ENCODE measurements around the gene PRDM10. TPM values are rescaled to one million over a fixed set of nuclear protein-coding genes. Genes with fewer than 3 reads are reported as not detected.
A peak's percentile ranks its signal among the peaks of the same experiment; 100 is the strongest.

PRDM10 gene
- total RNA-seq, 2 donors from 2014 or later: 3.8 to 6.1 TPM

DNA sequence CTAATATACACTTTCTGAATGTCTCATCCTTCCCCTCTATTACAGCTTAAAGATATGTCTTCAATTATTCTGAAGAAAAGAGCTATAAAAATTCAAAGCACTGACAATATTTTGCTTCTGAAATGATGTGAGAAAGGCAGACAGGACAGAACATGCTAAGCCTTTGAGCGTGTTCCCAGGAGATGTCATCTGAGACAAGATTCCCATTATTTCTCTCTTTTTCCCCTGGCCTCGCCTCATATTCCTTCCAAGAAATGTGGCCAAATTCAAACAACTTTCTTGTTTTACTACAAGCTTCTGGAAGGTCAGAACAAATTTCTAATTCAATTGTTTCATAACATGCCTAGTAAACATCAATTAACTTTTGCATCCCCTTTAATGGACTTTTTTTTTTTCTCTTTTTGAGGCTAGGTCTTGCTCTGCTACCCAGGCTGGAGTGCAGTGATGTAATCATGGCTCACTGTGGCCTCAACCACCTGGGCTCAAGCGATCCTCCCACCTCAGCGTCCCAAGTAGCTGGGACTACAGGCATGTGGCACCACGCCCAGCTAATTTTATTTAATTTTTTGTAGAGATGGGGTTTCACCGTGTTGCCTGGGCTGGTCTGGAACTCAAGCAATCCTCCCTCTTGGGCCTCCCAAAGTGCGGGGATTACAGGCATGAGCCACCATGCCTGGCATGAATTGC is 70.1 kb downstream of the PRDM10 start:
- ATAC-seq (no peak), DNase-seq (no peak)
- intact Hi-C loops (cut with DNase I): no loop called here

DNA sequence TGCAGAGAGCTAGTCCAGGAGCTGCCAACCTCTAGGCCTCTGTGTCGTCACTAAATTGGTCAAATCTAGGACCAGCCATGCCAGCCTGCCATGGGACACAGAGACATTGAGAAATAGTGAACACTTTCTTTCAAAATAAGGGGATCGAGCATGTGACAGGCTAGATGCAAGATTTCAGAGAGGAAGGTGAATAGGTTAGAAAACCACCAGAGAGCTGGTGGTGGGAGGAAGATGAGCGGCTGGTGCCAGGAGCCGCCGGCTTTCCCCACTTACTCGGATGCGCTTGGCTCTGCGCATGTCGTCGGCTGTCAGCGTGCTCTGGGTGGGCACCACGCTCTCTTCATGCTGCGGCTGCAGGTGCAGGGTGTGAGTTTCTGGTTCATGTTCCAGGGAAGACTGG is 71.9 kb downstream of the PRDM10 start:
- peak in 1 of 2 donors; percentile 65 for ATAC-seq

DNA sequence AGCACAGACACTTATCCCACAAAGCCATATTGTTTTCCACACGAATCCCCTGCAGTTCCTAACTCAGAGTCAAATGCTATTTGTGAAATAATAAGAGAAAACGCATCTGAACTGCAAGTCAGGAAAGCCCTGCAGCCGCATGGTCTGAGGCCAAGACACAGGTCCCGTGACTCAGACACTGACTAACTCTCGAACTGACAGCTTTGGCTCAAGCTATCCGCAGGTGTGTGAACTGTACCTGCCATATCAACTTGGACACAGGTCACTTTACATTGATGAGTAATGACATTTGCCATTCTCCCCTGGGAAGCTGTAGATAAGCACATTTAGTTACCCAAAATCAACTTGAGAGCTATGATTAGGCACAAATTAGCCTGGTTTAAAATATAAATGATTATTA is 72.3 kb downstream of the PRDM10 start:
- ATAC-seq: no peak
- no peak for DNase-seq
- intact Hi-C loops (cut with DNase I): no loop called here

More for the DNA sequence above, 71.9 kb downstream of the PRDM10 start:
- DNase-seq: no peak
- intact Hi-C loops (cut with DNase I): no loop called here

DNA sequence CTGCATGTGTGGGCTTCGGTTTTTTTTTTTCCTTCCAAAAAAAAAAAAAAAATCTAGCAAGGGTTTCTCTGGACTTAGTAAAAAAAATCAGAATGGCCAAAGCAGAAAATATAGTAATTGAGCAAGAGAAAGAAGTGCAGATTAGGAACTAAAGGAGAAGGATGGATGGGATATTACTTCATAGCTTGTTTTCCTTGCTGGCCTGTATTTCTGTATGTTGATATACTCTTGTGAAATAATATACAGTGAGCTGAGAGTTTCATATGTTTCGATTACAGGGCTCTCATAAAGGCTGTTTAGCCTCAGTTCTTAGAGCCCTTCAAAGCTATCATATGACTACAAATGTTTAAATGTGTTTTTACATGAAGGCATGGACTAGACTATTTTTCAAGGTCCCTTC is 72.9 kb downstream of the PRDM10 start:
- DNase-seq (no peak), ATAC-seq (no peak)
- intact Hi-C loops (cut with DNase I): no loop called here

DNA sequence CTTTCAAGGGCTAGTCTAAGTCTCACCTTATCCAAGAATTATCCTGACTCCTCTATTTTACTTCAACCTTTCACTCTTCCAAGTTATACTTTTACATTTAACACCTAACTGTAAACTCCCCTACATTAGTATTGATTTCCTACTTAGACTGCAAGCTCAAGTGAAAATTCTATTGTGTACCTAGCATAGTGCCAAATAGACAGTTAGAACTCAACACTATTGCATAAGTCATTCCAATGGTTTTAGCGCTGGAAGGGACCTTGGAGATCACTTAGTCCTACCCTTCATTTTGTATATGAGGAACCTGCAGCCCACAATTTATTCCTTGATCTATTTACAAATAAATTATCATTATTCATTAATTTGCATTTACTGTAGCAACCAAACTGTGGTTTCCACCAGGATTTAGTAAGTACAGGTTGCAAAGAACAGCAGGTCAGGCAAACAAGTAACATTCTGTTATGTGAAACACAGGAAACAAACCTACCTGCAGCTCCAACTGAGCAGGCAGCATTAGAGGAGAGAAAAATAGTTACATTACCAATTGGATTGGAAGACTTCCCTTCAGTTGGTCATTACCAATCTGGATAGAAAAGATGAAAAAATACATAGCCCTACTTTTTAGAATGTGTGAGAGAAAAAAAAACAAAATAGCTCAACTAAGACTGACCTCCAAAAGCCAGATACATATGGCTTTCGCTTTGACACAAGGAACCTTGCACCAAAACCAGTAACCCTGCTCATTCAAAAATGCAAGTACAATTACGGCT is 73.5 kb downstream of the PRDM10 start:
- no peak for ATAC-seq
- no peak for DNase-seq
- intact Hi-C loops (cut with DNase I): no loop called here

DNA sequence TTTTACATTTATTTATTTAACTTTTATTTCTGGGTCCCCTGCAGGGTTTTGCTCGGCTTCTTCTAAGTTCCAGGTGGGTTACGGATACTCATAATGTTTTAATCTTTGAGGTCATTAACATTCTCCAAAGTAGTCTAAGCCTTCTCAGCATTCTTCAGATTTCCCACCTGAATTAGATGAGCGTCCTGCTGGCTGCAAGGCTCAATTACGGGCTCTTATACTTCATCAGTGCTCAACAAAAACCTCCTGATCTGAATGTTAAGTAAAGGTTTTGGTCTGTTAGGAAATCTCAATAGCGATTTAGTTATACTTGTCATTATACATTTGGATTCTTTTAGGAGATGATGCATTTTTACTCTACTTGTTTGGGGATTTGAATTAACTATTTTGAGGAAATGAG is 80.0 kb downstream of the PRDM10 start:
- intact Hi-C loops (cut with DNase I): loop anchor here (1.0 to 5.0 kb wide), 2 partner anchors 209 to 210 kb away; no protein-coding TSS in a partner anchor
- ATAC-seq: no peak
- no peak for DNase-seq

DNA sequence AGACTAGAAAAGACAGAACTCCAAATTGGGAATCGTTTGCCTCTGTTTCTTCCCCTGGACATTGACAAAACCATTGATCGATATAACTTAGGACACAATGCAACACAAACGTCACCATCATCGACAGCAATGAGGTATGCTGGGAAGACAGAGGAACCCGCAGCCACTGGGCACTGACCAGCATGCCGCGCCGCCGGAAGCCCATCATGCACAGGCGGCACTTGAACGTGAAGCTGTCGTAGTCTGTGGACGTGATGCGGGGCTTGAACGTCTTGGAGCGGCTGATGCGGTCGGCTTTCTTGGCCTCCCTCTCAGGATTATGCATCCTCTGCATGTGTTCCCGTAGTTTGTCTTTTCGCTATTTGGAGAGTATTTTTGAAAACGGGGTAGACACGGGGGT is 84.3 kb downstream of the PRDM10 start:
- DNase-seq: no peak
- ATAC-seq: no peak
- intact Hi-C loops (cut with DNase I): no loop called here

DNA sequence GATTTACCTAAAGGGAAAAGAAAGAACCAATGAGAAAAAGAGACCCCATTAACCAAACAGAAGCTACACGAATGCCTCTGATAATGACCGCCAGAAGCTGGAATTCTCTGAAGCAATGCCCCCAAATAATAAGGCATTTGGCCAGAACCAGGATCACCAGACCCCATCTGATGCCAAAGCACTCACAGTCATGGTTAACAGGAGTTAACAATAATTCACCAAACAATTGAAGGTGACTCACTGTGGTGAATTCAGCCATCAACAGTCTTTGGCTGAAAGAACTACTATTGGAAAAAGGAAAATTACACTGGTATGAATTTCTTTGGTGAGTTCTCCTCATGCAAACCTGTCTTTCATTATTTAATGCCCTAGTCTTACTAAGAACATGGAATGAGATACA is 85.4 kb downstream of the PRDM10 start:
- no peak for DNase-seq

DNA sequence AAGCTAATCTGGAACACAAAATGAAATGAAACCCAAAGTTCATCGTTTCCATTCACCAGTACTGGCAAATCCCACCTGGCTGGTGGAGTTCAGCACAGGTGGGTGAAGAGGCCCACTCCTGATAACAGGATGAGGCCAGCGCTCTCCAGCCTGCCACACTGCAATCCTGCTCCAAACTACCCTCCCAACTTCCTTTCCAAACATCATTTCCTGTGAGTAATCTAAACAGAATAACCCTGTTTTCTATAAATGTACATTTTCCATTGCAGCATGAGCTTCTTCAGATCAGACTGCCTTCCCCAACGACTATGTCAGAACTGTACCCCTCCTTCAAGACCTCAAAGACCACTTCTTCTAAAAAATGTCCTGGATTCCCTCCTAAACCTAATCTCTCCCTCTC is 91.3 kb downstream of the PRDM10 start:
- no peak for ATAC-seq
- intact Hi-C loops (cut with DNase I): no loop called here
- no peak for DNase-seq

More for the DNA sequence above, 85.4 kb downstream of the PRDM10 start:
- ATAC-seq: no peak
- intact Hi-C loops (cut with DNase I): no loop called here

DNA sequence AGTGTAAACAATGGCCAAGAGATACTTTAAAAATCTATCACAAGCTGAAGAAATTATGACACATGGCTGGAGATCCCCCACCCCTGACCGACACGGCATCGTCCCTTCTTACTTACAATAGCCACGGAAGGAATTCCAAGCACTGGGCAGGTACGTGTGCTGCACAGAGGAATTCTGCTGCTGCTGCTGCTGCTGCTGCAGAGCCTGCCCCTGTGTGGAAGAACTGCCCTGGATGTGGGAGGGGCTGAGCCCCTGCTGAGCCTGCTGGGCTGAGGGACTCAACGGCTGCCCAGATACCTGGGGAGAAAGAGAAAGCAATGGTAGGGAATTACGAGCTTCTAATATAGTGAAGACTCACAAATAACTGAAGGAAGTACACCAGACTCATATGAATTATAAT is 92.3 kb downstream of the PRDM10 start:
- intact Hi-C loops (cut with DNase I): no loop called here
- no peak for DNase-seq

DNA sequence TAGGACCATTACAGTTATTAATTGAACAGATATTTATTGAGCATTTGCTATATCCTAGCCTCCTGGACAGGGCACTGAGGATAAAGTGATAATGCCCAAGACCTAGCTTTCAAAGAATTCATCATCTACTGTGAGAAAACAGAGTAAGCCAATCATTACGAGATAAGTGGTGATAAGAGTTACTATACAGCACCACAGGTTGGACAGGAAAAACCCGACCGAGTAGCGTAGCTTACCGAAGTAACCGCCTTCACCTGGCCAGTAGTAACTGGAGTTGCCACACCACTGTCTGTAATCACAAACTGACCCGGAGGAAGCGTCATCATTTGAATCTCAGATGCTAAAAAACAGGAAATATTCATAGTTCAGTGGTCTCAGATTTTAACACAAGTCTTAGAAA is 97.2 kb downstream of the PRDM10 start:
- intact Hi-C loops (cut with DNase I): no loop called here
- DNase-seq: no peak
- ATAC-seq: no peak

More for the DNA sequence above, 92.3 kb downstream of the PRDM10 start:
- no peak for ATAC-seq

DNA sequence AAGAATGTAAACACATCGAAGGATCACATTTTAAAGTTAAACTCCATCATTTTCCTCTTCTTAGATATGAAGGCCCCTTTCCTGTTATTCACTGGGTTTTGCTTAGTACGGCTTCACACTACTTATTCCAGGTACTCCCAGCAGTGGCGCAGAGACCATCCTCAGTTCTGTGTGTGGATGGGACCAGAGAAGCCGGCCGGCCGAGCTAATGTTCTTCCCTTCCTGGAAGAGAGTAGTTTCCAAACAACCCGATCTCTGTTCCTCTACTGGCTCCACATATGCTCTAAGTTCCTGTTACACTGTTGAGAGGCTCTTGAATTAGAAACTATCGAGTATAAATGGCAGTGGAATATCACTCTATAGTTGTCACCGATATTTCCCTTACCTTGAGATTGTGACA is 106.6 kb downstream of the PRDM10 start:
- intact Hi-C loops (cut with DNase I): no loop called here
- ATAC-seq (peak in 1 of 2 donors; percentile 6), DNase-seq (peak; percentile 32)

DNA sequence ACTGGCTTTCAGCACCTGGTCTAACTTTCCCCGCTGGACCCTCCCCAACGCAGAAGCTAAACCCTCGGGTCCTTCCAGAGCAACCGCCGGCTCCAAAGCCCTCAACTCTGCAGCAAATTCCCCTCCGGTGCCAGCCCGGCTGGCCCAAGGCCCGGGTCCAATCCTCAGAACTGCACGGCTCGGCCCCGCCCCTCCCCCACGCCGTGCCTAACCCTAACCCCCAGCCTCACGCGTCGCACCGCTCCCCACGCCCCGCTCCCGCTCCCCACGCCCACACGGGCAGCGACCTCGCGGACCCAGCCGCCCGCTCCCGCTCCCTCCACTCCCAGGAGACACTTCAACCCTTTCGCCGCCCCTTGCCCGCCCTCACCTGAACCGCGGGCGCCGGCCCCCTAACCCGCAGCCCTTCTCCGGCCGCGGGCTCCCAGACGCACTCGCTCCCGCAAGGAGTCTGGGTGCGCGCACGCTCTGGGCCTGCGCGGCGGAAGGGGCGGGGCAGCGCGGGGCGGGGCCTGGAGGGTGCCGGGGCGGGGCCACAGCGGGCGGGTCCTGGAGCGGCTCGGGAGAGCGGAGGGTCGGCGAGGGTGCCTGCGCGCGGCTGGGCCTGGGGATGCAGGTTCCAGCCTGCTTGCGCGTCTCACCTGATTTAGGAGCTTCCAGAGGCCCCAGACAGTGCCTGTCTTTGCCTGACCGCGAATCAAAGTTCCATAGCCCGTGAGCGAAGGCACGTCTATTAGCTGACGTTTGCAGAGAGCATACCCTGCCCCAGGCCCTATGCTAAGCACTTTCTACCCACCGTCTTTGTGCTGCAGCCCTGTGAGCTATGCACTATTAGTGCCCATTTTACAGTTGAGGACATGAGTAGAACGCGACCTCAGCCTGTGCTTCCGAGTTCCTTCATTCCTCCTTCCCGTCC is 107.3 kb downstream of the PRDM10 start, which contains the start of gene NFRKB:
TSS of gene NFRKB (minus strand) at position 453 of the 916 bp plus-strand sequence. CDS start 2,729 bp downstream, outside the sequence.
- DNase-seq (peak; percentile 87), ATAC-seq (peak; percentile 100)
- intact Hi-C loops (cut with DNase I): no loop called here

DNA sequence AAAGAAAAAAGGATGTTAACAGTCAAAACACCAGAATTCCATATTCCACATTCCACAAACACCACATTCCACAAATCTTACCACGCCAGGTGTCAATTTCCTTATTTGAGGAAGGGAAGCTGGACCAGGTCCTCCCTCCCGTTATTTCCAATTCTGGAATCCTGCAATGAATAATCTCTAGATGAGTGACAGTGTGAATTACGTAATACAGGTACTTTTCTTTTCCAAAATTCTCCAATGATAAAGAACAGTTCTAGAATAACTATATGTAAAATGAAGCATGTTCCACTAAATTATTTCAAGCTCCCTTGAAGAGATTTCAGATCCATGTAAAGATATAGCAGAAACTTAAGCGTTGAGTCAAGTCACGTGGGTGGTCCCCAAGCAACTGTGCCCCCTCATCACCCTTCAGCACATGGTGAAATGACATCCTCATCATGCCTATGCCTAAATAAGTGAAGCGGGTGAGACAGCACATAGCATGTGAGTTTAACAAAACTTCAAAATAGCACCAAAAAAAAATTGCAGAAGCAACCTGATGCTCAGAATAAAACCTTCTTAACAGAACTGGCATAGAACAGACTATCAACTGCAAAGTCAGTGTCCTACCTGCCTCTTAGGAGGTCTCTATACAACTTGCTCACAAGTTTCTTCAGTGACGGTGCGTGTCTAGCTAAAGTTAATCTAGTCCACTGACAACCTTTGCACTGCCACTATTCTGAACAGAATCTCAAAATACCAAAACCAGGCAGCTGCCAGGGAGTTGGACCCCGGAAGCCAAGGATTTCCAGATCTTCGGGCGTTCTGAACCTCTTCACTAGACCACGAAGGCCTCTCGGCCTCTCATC is 108.1 kb downstream of the PRDM10 start:
- no peak for DNase-seq
- peak; percentile 5 for ATAC-seq
- intact Hi-C loops (cut with DNase I): no loop called here

DNA sequence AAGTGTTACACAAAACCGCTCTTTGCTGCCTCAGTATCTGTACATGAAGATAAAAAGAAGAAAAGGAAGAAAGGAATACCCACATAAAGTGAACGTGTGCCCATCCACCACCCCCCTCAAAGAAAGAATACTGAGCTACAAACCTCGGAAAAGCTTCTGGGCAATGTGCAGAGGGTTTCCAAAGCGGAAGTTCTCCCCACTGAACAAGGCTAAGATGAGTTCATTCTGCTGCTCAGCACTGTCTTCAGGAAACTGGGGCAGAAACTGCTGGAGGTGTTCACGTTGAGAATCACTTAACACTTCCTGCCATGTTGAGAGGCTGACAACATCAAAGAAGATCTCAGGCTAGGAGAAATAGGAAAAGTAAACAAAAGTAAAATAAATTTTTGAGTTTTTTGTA is 114.2 kb downstream of the PRDM10 start:
- DNase-seq (no peak), ATAC-seq (no peak)
- intact Hi-C loops (cut with DNase I): no loop called here

DNA sequence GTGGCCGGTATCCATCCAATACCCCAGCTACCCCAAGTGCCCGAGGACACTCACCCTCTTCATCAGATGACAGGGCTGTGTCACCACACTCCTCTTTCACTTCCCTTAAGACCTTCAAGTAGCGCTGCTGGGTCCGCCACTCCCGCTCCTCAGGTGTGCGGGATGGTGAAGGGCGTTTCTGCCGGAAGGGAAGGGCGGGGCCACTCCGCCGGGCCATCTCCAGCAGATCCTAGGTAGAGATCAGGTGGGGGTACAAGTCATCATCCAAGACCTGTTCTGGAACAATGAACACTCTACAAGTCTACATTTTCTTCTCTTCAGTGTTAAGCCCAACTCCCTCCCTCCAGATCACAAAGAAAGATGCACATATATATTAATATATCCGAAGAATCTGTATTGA is 117.3 kb downstream of the PRDM10 start:
- intact Hi-C loops (cut with DNase I): no loop called here
- no peak for DNase-seq

DNA sequence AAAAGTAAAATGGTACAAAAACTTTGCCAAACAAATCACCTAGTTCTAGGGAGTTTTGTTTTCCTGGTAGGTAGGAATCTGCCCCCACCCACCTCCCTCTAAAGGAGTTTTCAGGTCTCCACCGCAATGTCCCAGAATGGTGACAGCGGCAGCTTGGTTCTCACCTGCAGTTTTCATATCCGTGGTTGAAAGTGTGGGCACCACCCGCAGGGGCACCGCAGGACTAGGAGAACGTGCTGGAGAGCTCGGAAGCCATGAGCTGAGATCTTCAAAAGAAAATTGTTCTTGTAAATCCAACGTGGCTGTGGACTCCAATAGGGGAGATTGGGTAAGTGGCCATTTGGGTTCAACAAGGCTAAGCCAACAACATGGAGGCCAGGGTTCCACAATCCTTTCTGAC is 118.1 kb downstream of the PRDM10 start:
- intact Hi-C loops (cut with DNase I): no loop called here
- ATAC-seq (no peak), DNase-seq (no peak)

More for the DNA sequence above, 117.3 kb downstream of the PRDM10 start:
- ATAC-seq: no peak

DNA sequence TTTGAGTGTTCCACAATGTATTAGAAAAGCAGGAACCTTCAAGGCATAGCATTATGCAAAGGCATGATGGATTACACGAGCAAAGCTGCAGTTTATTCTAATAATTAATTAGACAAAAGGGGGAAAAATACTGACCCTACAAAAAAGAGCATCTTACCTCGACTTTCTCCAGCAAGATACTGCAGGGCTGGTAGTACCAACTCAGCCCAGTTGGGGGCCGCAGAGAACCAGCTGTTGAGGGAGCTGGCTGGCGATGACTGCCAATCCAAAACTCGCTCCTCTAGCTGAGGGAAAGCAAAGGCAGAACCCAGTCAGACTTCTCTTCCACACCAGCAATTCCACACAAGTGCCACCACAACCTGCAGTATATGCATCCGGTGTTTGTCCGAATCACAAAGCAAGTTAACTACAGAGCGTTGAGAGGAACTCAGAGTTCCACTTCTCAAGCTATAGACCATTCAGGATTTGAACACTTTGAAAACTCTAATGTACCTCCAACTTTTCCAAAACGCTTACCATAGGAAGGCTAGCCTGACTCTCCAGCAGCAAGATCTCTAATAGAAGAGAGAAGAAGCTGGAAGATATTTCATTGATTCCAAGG is 121.0 kb downstream of the PRDM10 start:
- no peak for ATAC-seq
- no peak for DNase-seq
- intact Hi-C loops (cut with DNase I): no loop called here
